GM20000 (cell line): Measurements from ENCODE around the gene OCIAD2.

ENCODE experiments used
- DNase-seq: peaks from one replicate; pipeline ENCODE4 v3.0.0; 2012; ENCODE audit warnings: low spot score
- TF ChIP-seq, protein P1 (sequence below): IDR thresholded peaks from 2 replicates; pipeline ENCODE4 v1.5.1; 2012; ENCODE audit warnings: mild to moderate bottlenecking, control low read depth; ENCODE audit errors: extremely low read depth, missing control alignments

OCIAD2 gene

GRCh38 chr4:48905363-48906015 lies 1.1 kb downstream of the OCIAD2 start:
- no peak for DNase-seq
- TF ChIP-seq, protein P1, sequence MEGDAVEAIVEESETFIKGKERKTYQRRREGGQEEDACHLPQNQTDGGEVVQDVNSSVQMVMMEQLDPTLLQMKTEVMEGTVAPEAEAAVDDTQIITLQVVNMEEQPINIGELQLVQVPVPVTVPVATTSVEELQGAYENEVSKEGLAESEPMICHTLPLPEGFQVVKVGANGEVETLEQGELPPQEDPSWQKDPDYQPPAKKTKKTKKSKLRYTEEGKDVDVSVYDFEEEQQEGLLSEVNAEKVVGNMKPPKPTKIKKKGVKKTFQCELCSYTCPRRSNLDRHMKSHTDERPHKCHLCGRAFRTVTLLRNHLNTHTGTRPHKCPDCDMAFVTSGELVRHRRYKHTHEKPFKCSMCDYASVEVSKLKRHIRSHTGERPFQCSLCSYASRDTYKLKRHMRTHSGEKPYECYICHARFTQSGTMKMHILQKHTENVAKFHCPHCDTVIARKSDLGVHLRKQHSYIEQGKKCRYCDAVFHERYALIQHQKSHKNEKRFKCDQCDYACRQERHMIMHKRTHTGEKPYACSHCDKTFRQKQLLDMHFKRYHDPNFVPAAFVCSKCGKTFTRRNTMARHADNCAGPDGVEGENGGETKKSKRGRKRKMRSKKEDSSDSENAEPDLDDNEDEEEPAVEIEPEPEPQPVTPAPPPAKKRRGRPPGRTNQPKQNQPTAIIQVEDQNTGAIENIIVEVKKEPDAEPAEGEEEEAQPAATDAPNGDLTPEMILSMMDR: no peak

- DNase-seq: no peak
- TF ChIP-seq, protein P1: no peak
These were observed 1.9 kb downstream of the OCIAD2 start for GRCh38 chr4:48904541-48905142.

GRCh38 chr4:48904101-48904500 lies 2.5 kb downstream of the OCIAD2 start:
- TF ChIP-seq, protein P1: no peak
- DNase-seq: no peak

DNA sequence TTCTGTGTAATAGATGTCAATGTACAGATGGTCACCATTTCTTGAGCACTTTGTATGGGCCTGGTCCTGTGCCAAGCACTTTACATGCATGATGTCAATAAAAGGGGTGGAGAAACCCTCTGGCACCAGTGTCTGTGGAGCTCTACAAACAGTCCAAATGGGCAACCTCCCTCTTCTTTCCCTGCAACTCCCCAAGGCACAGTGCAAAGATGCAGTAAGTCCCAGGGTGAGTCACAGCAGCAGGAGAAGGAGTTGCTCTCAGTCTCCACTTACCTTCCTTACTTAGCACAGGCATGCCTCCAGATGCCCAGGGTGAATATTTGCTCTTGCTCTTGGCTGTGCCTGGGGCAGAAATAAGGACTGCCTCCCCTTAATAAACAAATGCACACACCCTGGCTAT lies 4.3 kb downstream of the OCIAD2 start:
- DNase-seq: no peak
- TF ChIP-seq, protein P1: no peak

DNA sequence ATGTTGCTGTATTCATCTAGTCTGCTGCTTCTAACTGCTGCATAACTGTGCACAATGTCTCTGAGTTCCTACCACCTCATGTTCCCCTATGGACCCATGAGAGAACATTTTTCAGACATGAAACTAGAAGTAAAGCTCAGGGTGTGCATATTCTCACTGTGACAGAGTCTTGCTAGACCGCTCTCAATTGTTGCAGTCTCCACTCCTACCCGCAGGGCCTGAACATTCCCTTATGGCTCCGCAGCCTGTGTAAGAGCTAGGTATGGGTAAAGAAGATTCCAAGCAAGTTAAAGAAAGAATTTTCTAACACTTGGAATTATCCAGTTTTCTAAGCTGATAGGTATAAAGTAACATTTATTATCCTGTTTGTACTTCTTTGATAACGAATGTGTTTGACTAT lies 5.4 kb downstream of the OCIAD2 start:
- no peak for DNase-seq
- TF ChIP-seq, protein P1: no peak

DNA sequence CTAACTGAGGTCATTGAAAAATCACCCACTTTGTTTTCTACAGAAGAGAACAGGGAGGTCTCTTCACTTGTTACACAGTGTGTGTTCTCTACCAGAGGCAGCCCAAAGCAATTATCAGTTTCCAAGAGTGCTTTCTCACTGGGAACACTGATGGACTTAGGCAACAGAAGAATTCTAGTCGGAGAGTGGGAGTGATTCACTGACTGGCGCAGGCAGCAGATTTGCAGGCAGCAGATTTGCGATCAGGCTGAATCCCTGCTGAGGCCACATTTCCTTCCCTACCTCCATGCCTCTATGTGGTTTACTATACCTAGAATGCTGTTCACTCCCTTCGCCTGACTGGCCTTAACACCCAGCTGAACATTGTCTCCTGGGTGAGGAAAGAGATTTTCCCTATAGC lies 6.6 kb downstream of the OCIAD2 start:
- TF ChIP-seq, protein P1: no peak
- no peak for DNase-seq

- TF ChIP-seq, protein P1: no peak
- DNase-seq: no peak
These were observed 7.2 kb downstream of the OCIAD2 start for GRCh38 chr4:48899432-48899749.
